ENCODE measurements around the gene ZNF892. TPM values are rescaled to one million over a fixed set of nuclear protein-coding genes. Genes with fewer than 3 reads are reported as not detected.
"Not testable (repeated sequence)": the region's sequence is repeated elsewhere in the genome, so short reads cannot be mapped to it uniquely, and the experiment has no call there.

ZNF892 gene
- total RNA-seq, 2 donors from 2014 or later = 3.6 to 4.2 TPM

- Histone ChIP-seq H3K4me1 (no peaks in the 10 kb centered on the region), H3K36me3 (replicated peaks in 1 of 2; ENCODE audit: insufficient read depth in 1 of 2, low read depth in 2 of 2) (no peaks in the 10 kb centered on the region), H3K27me3 (no peaks in the 10 kb centered on the region), H3K27ac (no peak overlapping the region), H3K9me3 (no peaks in the 10 kb centered on the region), H3K4me3 (no peak overlapping the region)
- 87% methylated on average over 5 of the region's 5 CpGs for WGBS, 2 donors
- intact Hi-C loops (cut with DNase I) = loop anchor here (5.0 kb wide), 1 partner anchor 78 kb away; no protein-coding TSS in a partner anchor
- TF ChIP-seq CTCF (IDR thresholded peaks at IDR 0.05) (no peak), POLR2A (IDR thresholded peaks at IDR 0.05) (no peak)
- ATAC-seq (no peak), DNase-seq (no peak)
These were observed 27.0 kb downstream of the ZNF892 start for GRCh38 chr2:95234286-95234785.

- no peak for TF ChIP-seq CTCF (IDR thresholded peaks at IDR 0.05)
- no peak for TF ChIP-seq POLR2A (IDR thresholded peaks at IDR 0.05)
- no peaks in the 10 kb centered on the region for H3K4me1 ChIP-seq
- no peak overlapping the region for H3K27ac ChIP-seq
- DNase-seq (no peak), ATAC-seq (no peak)
- 83 to 91% methylated on average over 3 of the region's 3 CpGs for WGBS, 2 donors
- intact Hi-C loops (cut with DNase I) = loop anchor here (5.0 kb wide), 1 partner anchor 77 kb away; no protein-coding TSS in a partner anchor
- H3K36me3 ChIP-seq (replicated peaks in 1 of 2; ENCODE audit: insufficient read depth in 1 of 2, low read depth in 2 of 2) = no peaks in the 10 kb centered on the region
- no peak overlapping the region for H3K4me3 ChIP-seq
- no peaks in the 10 kb centered on the region for H3K27me3 ChIP-seq
- no peaks in the 10 kb centered on the region for H3K9me3 ChIP-seq
These were observed 27.5 kb downstream of the ZNF892 start for GRCh38 chr2:95234816-95235215.

- Histone ChIP-seq H3K4me3 (no peak overlapping the region), H3K36me3 (replicated peaks in 1 of 2; ENCODE audit: insufficient read depth in 1 of 2, low read depth in 2 of 2) (no peaks in the 10 kb centered on the region), H3K4me1 (no peaks in the 10 kb centered on the region), H3K9me3 (peaks cover 0 to 20% (median 0%) of the 10 kb centered on the region in 3 donors), H3K27ac (no peak overlapping the region), H3K27me3 (no peaks in the 10 kb centered on the region)
- no peak for TF ChIP-seq POLR2A (IDR thresholded peaks at IDR 0.05)
- DNase-seq (no peak), ATAC-seq (no peak)
- intact Hi-C loops (cut with DNase I) = no loop called here
These were observed 30.8 kb downstream of the ZNF892 start for GRCh38 chr2:95238131-95238530.

GRCh38 chr2:95240091-95240490 is 32.8 kb downstream of the ZNF892 start:
- Histone ChIP-seq H3K36me3 (replicated peaks in 1 of 2; ENCODE audit: insufficient read depth in 1 of 2, low read depth in 2 of 2) (no peaks in the 10 kb centered on the region), H3K27me3 (no peaks in the 10 kb centered on the region), H3K4me3 (no peak overlapping the region), H3K9me3 (peaks cover 0 to 20% (median 0%) of the 10 kb centered on the region in 3 donors), H3K4me1 (no peaks in the 10 kb centered on the region), H3K27ac (no peak overlapping the region)
- TF ChIP-seq POLR2A (IDR thresholded peaks at IDR 0.05) = no peak
- TF ChIP-seq CTCF (IDR thresholded peaks at IDR 0.05) = no peak
- DNase-seq = no peak
- 91 to 93% methylated on average over 5 of the region's 5 CpGs for WGBS, 2 donors
- intact Hi-C loops (cut with DNase I) = no loop called here
- ATAC-seq = no peak

GRCh38 chr2:95240556-95240955 is 33.2 kb downstream of the ZNF892 start:
- no peak overlapping the region for H3K27ac ChIP-seq
- H3K36me3 ChIP-seq (replicated peaks in 1 of 2; ENCODE audit: insufficient read depth in 1 of 2, low read depth in 2 of 2) = no peaks in the 10 kb centered on the region
- peaks cover 0 to 20% (median 0%) of the 10 kb centered on the region in 3 donors for H3K9me3 ChIP-seq
- DNase-seq (no peak), ATAC-seq (no peak)
- no peak overlapping the region for H3K4me3 ChIP-seq
- TF ChIP-seq POLR2A (IDR thresholded peaks at IDR 0.05) = no peak
- TF ChIP-seq CTCF (IDR thresholded peaks at IDR 0.05) = no peak
- H3K4me1 ChIP-seq = no peaks in the 10 kb centered on the region
- intact Hi-C loops (cut with DNase I) = no loop called here
- 87 to 93% methylated on average over 5 of the region's 5 CpGs for WGBS, 2 donors
- no peaks in the 10 kb centered on the region for H3K27me3 ChIP-seq

GRCh38 chr2:95242084-95242483 is 34.8 kb downstream of the ZNF892 start:
- H3K4me1 ChIP-seq; H3K36me3 ChIP-seq (replicated peaks in 1 of 2; ENCODE audit: insufficient read depth in 1 of 2, low read depth in 2 of 2); H3K27me3 ChIP-seq; H3K4me3 ChIP-seq; intact Hi-C loops (cut with DNase I); H3K27ac ChIP-seq; DNase-seq; ATAC-seq: not testable (repeated sequence)
- peaks cover 0 to 20% (median 0%) of the 10 kb centered on the region in 3 donors for H3K9me3 ChIP-seq
- WGBS, 2 donors = 84 to 100% methylated on average over 1 of the region's 1 CpG

All from body of pancreas (tissue), 4 donors.